Left ventricle myocardium superior (tissue), 1 donor: ENCODE measurements around the gene ASB3. TPM values are rescaled to one million over a fixed set of nuclear protein-coding genes. Genes with fewer than 3 reads are reported as not detected.
"Not testable (repeated sequence)": the region's sequence is repeated elsewhere in the genome, so short reads cannot be mapped to it uniquely, and the experiment has no call there.

Experiments
- ATAC-seq: fragments of 200-7000 bp; cut with Tn5 transposase; one replicate; pipeline ENCODE4 v1.9.1; 2020; ENCODE audit warnings: mild to moderate bottlenecking, moderate library complexity
- DNase-seq: peaks from one replicate; pipeline ENCODE4 v3.0.0-alpha.2; 2020
- intact Hi-C: fragments of 100-400 bp; cut with micrococcal nuclease; formaldehyde crosslinking; loops from one replicate; pipeline ENCODE4 v1.11.0; 2022
- total RNA-seq: library from RNA; stranded (reverse); fragmentation: NEBNext Ultra II Directional; extraction: Animal tissue kit (Norgen Biotek cat#: 25700); gene quantifications from one replicate; pipeline ENCODE4 v1.2.1, GENCODE V29; 2021
- donor health status: DM: no; HTN: yes; CAD: no; lungs with severe emphysema.

Gene ASB3
- total RNA-seq, 1 donor from 2014 or later, result 11.7 TPM

DNA sequence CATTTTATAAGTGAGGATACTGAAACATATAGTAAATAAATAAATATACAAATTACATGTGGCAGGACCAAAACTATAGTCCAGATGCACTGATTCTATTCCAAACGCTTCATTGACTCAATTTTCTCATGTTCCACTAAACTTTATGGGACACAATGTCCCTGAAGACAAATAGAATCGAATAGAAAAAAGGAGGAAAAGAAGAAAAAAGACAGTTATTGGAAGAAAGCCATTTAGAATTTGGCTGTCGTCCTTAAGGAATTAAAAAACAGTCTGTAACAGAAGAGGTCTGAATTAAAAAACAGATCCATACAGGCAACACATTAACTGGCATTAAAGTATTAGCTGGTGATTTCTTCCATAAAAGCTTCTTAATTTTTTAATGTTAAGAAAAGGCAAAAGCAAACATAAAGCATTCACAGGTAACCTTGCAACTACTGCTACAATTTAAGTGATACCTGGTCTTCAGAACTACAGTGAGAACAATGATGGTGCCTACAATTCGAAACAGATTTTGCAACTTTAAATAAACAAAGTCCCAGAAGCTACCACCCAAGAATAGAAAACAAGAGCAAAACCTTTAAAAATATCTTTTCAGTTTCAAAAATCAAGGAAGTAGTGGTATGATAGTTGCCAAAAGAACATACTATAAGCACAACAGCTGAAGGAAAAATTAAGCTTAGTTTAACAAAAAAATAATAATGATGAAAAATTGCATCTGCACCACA lies 36.5 kb downstream of the ASB3 start:
- DNase-seq (no peak), ATAC-seq (no peak)

DNA sequence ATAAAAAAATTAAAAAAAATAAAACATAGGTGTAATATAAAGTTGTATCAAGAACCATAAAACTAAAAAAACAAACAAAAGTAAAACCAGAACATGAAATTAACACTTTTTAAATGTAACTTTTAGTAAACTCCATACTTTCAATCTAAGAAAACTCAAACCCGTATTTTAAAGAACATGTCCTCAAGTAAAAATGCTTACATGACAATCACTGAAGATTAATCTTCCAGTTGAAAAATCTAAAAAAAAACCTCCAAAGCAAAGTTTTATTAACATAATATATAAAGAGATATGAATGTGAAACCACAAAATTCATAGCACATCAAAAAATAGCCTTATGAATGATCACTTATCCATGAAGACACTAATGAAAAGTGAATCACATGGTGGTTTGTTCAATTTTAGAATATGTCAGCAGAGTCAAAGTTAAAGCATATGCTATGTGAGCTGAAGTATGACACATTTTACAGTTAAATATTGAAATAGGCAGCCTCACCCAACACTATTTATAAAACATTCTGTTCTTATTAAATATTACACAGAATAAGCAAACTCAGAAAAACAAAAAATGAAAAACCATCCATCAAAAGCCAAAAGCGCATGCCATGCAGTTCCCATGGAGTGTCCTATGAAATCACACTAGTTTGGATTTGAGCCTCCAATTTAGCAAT lies 42.2 kb downstream of the ASB3 start:
- intact Hi-C loops, result no loop called here
- ATAC-seq, result no peak
- no peak for DNase-seq

More for the DNA sequence above, 36.5 kb downstream of the ASB3 start:
- intact Hi-C loops, result no loop called here

DNA sequence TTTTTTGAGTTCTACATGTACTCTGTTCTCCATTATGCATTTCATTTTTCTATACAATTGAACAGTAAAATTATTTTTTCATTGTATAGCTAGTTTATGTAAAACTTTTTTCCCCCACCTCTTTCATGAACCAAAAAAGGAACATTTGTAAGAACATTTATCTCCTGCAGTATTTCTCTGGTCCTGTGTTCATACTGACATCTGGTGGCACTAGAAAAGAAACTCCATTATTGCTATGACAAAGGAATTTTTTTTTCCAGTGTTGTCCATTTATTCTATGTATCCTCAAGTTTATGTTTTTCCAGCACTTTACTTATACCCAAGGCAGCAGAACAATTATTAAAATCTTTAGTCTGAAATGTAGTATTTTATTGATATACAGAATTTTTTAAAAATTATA lies 46.6 kb downstream of the ASB3 start:
- DNase-seq (no peak), ATAC-seq (no peak)
- intact Hi-C loops, result no loop called here

DNA sequence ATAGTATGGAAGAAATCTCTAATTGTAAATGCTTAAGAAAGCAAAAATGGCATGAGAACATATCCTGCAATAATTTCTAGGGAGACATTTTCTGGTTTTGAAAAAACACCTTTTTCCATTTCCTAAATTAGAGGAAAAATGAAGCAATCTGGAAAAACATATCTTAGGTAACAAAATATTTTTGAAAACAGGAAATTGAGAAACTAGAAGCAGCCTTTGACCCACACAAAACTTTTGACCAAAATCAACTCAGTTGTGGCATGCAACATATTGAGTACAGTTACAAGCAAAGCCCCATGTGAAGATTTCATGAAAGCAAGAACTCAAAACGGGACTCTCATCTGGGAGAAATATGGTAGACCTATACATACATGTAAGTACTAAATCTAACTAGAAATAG lies 47.7 kb downstream of the ASB3 start:
- ATAC-seq (no peak), DNase-seq (no peak)
- intact Hi-C loops, result no loop called here

DNA sequence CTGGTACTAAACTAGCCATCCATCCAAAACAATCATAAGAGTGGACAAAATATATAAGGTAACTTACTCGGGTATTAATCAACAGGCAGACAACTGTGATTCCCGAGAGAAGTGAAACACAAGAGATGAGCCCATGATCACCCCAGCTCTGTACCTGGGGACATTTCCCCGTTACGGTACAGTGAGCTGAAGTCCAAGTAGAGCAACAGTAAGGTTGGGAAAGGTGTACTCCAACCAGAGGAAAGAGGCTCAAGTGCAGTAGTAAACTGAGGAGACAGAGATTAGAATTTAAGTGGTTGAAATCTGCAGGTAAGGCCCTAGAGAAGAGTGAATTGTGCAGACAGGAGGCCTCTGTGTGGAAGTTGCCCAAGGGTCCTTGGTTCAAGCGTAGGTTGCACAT lies 49.7 kb downstream of the ASB3 start:
- ATAC-seq (no peak), DNase-seq (no peak)
- intact Hi-C loops, result no loop called here

DNA sequence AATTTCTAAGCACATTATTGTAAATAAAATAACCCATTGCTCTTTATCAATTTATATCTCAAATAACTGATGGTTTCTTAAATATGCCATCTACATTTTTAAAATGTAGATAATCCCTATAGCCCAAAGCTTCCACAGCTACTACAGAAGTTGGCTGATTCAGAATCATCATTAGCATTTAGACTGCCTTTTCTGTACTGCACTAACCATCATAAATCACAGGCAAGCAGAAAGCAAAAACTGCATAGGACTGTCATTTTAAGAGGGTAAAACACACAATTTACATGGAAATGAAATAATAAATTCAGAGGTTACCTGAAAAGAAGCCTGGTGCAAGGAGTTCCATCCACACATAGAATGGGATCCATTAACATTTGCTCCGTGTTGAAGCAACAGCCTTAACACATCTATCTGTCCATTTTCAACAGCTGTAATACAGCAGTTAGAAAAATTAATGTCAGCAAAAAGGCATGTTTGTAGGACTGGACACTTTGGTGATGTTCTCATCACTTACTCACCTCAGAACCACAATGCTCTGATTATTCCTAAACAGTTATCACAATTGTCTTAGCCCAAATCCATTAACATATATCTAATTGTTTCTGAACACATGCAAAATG lies 57.5 kb downstream of the ASB3 start:
- intact Hi-C loops, result no loop called here
- DNase-seq (no peak), ATAC-seq (no peak)

DNA sequence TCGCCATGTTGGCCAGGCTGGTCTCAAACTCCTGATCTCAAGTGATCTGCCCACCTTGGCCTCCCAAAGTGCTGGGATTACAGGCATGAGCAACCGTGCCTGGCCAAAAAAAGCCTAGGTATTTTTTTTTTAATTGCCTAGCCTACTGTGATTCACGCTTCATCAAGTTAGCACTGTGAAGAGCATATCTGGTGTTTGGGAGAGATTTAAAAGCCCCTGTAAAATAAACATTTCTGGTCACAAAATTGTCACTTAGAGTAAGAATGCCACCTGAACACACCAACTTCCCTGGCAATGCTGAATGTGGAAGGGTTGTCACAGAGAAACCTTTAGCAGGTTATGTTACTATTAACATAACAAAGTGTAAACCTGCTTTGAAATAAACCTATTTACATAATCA lies 58.8 kb downstream of the ASB3 start:
- intact Hi-C loops, result no loop called here
- no peak for DNase-seq
- no peak for ATAC-seq

DNA sequence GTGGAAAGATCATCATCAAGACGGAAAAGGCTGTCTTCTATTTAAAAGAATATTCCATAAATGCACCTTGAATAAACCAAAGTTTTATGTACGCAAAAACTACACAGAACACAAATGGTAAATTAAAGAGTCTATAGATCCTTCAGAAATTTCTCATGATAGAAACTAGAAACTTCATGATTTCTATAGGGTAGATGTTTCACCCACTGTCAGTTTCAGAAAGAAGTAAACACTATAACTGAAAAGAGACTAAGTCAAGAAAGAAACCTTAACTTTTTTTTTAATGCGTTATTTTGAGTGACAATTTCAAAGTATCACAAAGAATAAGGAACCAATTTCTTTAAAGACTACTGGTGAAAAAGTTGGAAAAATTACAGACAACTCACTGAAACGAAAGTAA lies 61.1 kb downstream of the ASB3 start:
- intact Hi-C loops, result no loop called here
- ATAC-seq (no peak), DNase-seq (no peak)

DNA sequence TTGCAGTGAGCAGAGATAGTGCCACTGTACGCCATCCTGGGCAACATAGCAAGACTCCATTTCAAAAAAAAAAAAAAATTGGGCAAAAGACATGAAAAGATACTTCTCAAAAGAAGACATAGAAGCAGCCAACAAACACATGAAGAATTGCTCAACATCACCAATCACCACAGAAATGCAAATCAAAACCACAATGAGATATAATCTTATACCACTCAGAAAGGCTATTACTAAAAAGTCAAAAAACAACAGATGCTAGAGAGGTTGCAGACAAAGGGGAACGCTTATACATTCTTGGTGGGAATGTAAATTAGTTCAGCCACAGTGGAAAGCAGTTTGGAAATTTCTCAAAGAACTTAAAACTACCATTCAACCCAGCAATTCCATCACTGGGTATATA lies 62.2 kb downstream of the ASB3 start:
- no peak for ATAC-seq
- no peak for DNase-seq
- intact Hi-C loops, result no loop called here

DNA sequence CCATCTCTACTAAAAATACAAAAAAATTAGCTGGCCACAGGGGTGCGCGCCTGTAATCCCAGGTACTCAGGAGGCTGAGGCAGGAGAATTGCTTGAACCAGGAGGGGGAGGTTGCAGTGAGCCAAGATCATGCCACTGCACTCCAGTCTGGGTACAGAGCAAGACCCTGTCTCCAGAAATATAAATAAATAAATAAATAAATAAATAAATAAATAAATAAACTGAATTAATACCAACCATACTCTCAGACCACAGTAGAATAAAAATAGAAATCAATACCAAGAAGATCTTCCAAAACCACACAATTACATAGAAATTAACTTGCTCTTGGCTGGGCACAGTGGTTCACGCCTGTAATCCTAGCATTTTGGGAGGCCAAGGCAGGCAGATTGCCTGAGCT lies 65.8 kb downstream of the ASB3 start:
- intact Hi-C loops, DNase-seq, ATAC-seq: not testable (repeated sequence)

DNA sequence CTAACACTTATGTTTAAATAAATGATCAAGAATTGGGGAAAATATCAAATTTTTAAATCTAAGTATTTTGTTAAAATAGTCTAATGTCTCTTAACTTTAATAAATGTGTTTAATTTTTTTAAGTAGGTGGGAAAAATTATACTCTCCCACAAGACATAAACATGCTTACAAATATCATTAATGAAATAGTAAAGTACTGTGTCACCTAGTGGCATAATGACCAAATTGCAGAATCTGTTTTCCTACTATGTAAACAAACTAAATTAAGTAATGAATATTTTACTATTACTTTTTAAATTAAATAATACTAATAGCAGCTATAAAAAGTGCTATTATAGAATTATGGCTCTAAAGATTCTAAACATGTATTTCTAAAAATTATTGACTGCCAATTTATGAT lies 71.2 kb downstream of the ASB3 start:
- ATAC-seq (no peak), DNase-seq (no peak)
- intact Hi-C loops, result no loop called here

DNA sequence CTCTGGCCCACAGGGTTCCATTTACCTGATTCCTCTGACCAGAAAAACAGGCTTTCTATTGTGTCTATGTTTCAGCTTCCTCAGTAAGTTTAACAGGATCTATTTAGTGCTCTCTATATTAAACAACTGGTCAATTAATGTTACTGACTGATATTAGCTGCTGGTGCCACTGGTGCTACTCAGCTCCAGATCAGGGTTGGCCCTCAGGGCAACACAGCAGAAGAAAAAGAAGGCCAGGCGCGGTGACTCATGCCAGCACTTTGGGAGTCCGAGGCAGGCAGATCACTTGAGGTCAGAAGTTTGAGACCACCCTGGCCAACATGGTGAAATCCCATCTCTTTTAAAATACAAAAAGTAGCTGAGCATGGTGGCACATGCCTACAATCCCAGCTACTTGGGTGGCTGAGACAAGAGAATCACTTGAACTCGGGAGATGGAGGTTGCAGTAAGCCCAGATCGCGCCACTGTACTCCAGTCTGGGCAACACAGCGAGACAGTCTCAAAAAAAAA lies 75.4 kb downstream of the ASB3 start:
- intact Hi-C loops, result no loop called here
- DNase-seq, result no peak

DNA sequence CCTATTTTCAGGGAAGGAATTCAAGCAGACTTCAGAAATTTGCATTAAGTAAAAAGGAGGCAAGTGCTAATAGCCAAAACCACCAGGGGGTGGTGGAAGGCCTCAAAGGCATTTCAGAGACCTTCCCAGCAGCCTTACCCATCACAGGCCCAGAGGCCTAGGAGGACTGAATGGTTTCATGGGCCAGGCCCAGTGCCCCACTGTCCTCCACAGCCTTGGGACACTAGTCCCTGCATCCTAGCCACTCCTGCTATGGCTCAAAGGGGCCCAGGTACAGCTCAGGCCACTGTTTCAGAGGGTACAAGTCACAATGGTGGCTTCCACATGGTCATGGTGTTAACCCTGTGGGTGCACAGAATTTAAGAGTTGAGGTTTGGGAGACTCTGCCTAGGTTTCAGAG lies 77.8 kb downstream of the ASB3 start:
- intact Hi-C loops, result no loop called here
- no peak for DNase-seq
- ATAC-seq, result no peak

More for the DNA sequence above, 75.4 kb downstream of the ASB3 start:
- ATAC-seq, result no peak

DNA sequence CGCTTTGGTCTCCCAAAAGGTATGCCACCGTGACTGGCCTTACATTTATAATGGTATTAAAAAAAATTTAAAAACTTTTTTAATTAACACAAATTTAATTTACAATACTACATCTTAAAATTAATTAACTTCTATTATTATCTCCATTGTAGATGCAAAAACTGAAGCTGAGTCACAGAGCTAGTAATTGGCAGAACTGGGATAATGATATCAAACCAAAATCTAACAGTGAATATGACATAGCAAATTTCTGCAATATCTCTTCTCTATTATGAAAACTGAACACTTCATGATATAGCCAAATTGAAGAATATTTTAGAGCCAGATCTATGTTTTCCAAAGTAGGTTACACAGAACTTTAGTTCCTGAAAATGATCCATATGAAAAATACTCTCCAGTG lies 85.5 kb downstream of the ASB3 start:
- intact Hi-C loops, result no loop called here
- ATAC-seq (no peak), DNase-seq (no peak)

DNA sequence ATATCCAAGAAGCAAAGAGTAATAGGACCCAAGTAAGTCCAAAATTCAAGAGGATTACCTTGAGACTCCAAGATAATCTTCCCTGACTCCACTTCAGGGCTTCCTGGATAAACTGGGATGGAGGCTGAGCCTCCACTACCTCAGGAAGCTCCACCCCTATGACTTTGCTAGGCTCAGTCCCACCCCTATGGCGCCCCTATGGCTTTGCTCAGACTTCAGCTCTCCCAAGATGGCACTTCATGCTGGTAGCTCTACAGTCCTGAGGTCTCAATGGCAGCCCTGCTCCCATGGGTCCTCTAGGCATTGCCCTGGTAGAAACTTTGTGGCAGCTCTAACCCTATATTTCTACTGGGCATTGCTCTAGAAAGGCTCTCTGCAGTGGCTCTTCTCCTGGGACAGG lies 89.1 kb downstream of the ASB3 start:
- intact Hi-C loops, result no loop called here
- no peak for ATAC-seq

DNA sequence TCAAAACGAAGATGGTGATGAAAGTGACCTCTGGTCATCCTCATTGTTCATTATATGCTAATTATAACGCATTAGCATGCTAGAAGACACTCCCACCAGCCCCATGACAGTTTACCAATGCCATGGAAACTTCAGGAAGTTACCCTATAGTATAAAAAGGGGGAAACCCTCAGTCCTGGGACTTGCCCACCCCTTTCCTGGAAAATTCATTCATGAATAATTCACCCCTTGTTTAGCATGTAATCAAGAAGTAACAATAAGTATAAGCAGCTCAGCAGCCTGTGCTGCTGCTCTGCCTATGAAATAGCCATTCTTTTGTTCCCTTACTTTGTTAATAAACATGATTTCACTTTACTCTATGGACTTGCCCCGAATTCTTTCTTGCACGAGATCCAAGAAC lies 89.7 kb downstream of the ASB3 start:
- ATAC-seq (no peak), DNase-seq (no peak)
- intact Hi-C loops, result no loop called here

More for the DNA sequence above, 89.1 kb downstream of the ASB3 start:
- no peak for DNase-seq

DNA sequence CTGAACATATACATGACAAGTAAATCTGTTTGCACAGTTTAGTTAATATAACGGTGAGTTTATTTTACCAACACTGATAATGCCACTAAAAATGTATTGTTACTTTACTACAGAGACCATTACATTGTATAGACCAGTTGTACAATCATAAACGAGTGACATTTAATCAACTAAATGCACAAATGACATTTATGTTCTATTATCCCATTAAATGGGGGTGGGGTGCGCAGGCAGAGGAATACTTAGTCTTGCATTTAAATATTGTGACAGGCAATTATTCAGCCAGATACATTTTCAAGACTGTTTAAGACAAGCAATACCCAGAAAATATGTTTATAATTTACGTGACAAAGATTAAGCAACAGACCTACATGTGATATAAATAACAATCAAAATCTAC lies 91.2 kb downstream of the ASB3 start:
- ATAC-seq (no peak), DNase-seq (no peak)

DNA sequence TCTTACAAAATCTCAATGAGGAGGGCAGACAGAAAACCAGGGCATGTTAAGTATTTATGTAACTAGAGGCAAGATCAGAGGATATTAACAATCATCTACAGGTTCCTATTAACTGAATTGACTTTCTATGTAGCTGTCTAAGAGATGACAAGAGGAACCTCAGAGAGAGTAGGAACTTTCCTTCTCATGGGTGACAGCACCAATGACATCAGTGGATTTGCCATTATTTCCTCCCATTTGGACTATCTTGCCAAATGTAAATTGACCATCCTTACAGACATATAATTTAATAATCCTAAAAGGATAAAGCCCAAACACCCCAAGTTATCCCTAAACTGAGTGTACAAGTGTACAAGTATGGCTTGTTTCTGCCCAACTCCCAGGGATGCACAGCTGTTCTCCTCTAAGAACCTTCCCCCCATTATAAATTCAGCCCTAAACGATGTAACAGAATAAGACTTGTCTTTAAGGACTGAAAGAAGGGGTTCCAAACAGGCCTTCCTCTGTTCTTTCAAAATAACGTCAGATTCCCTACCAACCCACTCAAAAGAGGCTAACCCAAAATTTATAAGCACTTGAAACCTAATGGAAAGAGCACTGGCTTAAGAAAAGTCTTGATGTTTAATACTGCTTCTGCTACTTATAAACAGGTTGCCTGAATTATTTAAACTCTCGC lies 92.5 kb downstream of the ASB3 start:
- intact Hi-C loops, result no loop called here
- ATAC-seq, result no peak
- DNase-seq, result no peak

More for the DNA sequence above, 91.2 kb downstream of the ASB3 start:
- intact Hi-C loops, result no loop called here

DNA sequence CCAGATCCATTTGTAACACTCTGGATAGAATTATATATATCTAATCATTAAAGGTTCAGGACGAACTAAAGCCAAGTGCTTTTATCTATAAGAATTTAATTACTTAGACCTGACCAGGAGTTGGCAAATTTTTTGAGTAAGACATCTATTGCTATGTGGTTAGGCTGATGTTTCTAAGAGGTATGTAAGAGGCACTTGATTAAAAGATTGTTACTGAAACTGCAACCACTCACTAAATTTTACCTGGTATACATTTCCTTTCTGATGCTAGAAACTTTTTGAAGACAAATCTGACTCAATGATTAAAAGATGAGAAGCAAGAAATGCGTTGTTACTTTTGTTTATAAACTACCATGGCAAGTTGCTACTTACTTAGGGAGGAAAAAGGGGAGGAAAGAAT lies 95.9 kb downstream of the ASB3 start:
- no peak for ATAC-seq
- intact Hi-C loops, result no loop called here

More for the DNA sequence above, 95.9 kb downstream of the ASB3 start:
- DNase-seq, result no peak
